GM23248 (cell line): ENCODE data around the gene UNC119.

ENCODE experiments used
- EZH2 ChIP-seq: fragments of 200-600 bp; sonication (generic); IDR thresholded peaks from 2 replicates; pipeline ENCODE4 v1.6.1; 2018; ENCODE audit warnings: antibody characterized with exemption, mild to moderate bottlenecking; ENCODE audit not compliant: insufficient read depth, poor library complexity, severe bottlenecking
- EZH2phosphoT487 ChIP-seq: fragments of 200-600 bp; sonication (generic); IDR thresholded peaks from 2 replicates; pipeline ENCODE4 v1.6.1; 2018; ENCODE audit warnings: antibody characterized with exemption, moderate library complexity, mild to moderate bottlenecking, low read depth; ENCODE audit not compliant: insufficient read depth

DNA sequence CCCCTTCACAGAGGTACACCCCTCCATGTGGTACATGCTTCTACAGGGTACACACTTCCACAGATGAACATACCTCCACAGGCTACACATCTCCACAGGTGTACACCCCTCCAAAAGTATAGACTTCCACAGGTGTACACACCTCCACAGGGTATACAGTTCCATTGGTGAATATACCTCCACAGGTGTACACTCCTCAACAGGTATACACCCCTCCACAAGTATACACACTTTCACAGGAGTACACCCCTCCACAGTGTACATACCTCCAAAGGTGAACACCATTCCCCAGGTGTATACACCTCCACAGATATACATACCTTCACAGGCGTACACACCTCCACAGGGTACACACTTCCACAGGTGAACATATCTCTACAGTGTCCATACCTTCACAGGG lies 36.9 kb downstream of the UNC119 start:
- TF ChIP-seq EZH2 (no peak), EZH2phosphoT487 (no peak)
